Prostate gland (tissue), 2 donors: ENCODE data around the gene PITPNC1.

Experiments used
- POLR2A ChIP-seq: fragments of 450-650 bp; IDR thresholded peaks from one replicate; pipeline ENCODE4 v1.6.1; 2016; ENCODE audit warnings: antibody characterized with exemption, mild to moderate bottlenecking
- POLR2AphosphoS5 ChIP-seq: sonication (generic); formaldehyde crosslinking; IDR thresholded peaks from one replicate; pipeline ENCODE4 v1.6.1; 2017; ENCODE audit warnings: antibody characterized with exemption
- TF ChIP-seq, protein P1 (sequence below), 4 experiments: fragments of 200-600 bp in 2 of 4; fragments of 450-650 bp in 2 of 4; sonication (generic) in 2 of 4; IDR thresholded peaks; 1 replicate in 3 of 4; 2 replicates in 1 of 4; pipeline ENCODE4 v1.5.1; 2016 to 2019; ENCODE audit warnings: antibody characterized with exemption in 4 of 4, mild to moderate bottlenecking in 2 of 4, moderate library complexity in 2 of 4

DNA sequence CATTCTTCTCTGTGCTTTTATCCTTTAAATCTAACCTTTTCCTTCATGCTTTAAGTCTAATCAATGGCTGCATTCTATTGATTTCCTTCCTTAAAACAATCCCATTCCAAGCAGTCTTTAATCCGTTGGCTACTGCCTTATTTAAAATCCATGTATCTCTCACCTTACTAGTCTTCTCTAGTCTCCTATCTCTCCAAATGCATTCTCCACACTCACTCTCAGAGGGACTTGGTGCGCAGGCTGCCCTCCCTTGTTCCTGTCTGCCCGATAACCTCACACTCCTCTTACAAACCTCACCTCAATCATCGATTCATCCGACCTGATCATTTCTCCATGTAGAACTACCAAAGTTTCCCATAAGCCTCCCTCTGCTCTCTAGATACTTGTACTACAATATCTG is 33.8 kb upstream of the PITPNC1 start:
- TF ChIP-seq, protein P1, sequence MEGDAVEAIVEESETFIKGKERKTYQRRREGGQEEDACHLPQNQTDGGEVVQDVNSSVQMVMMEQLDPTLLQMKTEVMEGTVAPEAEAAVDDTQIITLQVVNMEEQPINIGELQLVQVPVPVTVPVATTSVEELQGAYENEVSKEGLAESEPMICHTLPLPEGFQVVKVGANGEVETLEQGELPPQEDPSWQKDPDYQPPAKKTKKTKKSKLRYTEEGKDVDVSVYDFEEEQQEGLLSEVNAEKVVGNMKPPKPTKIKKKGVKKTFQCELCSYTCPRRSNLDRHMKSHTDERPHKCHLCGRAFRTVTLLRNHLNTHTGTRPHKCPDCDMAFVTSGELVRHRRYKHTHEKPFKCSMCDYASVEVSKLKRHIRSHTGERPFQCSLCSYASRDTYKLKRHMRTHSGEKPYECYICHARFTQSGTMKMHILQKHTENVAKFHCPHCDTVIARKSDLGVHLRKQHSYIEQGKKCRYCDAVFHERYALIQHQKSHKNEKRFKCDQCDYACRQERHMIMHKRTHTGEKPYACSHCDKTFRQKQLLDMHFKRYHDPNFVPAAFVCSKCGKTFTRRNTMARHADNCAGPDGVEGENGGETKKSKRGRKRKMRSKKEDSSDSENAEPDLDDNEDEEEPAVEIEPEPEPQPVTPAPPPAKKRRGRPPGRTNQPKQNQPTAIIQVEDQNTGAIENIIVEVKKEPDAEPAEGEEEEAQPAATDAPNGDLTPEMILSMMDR (IDR thresholded peaks at IDR 0.05), result no peak
- TF ChIP-seq POLR2AphosphoS5, result no peak
- no peak for TF ChIP-seq POLR2A
